ENCODE results near the gene RASAL3. TPM values are rescaled to one million over a fixed set of nuclear protein-coding genes. Genes with fewer than 3 reads are reported as not detected.

Gene RASAL3
- total RNA-seq, 1 experiment from 2014 or later: not detected

DNA sequence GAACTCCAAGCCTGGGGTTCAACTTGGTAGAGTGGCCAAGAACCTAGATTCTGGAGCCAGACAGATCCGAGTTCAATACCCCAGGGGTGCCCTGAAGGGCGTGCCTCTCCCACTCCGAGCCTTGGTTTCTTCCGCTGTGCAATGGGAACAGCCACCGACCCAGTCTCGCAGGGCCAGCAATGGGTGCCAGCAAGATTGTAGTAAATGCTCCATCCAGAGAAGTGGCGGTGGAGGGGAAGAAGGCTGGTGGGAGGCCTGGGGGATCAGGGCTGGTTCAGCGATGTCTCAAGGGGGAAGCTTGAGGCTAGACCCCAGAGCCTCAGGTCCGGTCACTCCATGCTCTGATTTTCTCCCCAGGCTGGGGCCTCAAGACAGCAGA, 19.1 kb downstream of the RASAL3 start:
- ATAC-seq (no peak), DNase-seq (no peak)
- no peak overlapping the region for H3K4me2 ChIP-seq (ENCODE audit: low read length)
- no peaks in the 10 kb centered on the region for H3K36me3 ChIP-seq (ENCODE audit: low read depth, low read length)
- POLR2A ChIA-PET (ENCODE audit: unreplicated experiment): no interaction called here
- H4K20me1 ChIP-seq (ENCODE audit: low read length): no peaks in the 10 kb centered on the region
- H2AFZ ChIP-seq (ENCODE audit: low read length): no peak overlapping the region
- H3F3A ChIP-seq (ENCODE audit: low read length, unreplicated experiment): no peaks in the 10 kb centered on the region
- H3K9me3 ChIP-seq (ENCODE audit: low read length): no peaks in the 10 kb centered on the region
- TF ChIP-seq CTCF (conservative IDR thresholded peaks at IDR 0.05; ENCODE audit: low read depth, low read length) (no peak), EZH2phosphoT487 (IDR thresholded peaks at IDR 0.05; ENCODE audit: borderline replicate concordance, low read length) (no peak), EZH2 (IDR thresholded peaks at IDR 0.05; ENCODE audit: low read length, unreplicated experiment) (no peak)
- no peaks in the 10 kb centered on the region for H3K27me3 ChIP-seq (ENCODE audit: low read length)
- 0 out of 2 replicates have a peak, but pooled peaks cover 2% of the 10 kb centered on the region for H3K9me2 ChIP-seq (replicated peaks; ENCODE audit: low read length)
- H3K9ac ChIP-seq (ENCODE audit: low read length): no peak overlapping the region
- CTCF ChIA-PET: no interaction called here
- no peak overlapping the region for H3K4me3 ChIP-seq (ENCODE audit: low read length)
- no peak overlapping the region for H3K27ac ChIP-seq (ENCODE audit: low read length)
- BruUV-seq (replicated peaks): no TSS peak
- H3K4me1 ChIP-seq (ENCODE audit: insufficient read depth, low read length): 0 out of 2 replicates have a peak, but pooled peaks cover 5% of the 10 kb centered on the region
- intact Hi-C loops (cut with micrococcal nuclease): no loop called here
- no peaks in the 10 kb centered on the region for H3K79me2 ChIP-seq (ENCODE audit: low read length)

DNA sequence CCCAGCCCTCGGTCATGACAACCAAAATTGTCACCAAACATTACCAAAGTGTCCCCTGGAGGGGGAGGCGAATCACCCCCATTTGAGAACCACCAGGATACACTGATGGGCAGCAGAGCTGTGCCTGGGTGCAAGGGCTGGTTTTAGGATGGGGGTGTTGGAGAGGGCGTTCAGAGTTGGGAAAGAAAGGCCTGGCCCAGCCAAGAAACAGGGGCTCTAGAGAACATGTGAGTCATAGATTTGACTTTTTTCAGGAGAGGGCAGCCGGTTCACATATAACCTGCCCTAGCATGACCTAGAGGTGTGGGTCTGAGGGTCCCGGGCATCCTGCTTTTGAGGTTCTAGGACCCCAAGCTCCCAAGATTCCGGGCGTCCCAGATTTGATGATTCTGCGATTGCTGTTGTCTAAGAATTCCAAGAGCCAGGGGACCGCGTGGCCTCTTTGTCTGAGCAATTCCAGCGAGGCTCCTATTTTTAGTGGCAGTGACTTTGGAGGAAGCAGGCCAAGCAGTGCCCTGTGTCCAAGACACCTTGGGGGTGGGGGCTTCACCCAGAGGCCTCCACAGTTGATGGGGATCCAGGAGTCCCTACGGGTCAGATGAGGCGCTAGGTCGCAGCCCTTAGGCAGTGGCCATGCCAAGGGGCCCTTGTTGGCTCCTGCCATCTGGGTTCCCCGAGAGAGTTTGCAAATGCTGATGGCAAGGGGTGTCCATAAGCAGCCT, 19.7 kb downstream of the RASAL3 start:
- H3K4me3 ChIP-seq (ENCODE audit: low read length): no peak overlapping the region
- TF ChIP-seq EZH2 (IDR thresholded peaks at IDR 0.05; ENCODE audit: low read length, unreplicated experiment): no peak
- no peak for TF ChIP-seq EZH2phosphoT487 (IDR thresholded peaks at IDR 0.05; ENCODE audit: borderline replicate concordance, low read length)
- no peak for TF ChIP-seq CTCF (conservative IDR thresholded peaks at IDR 0.05; ENCODE audit: low read depth, low read length)
- H3K27me3 ChIP-seq (ENCODE audit: low read length): no peaks in the 10 kb centered on the region
- POLR2A ChIA-PET (ENCODE audit: unreplicated experiment): no interaction called here
- ATAC-seq (no peak), DNase-seq (no peak)
- no peak overlapping the region for H2AFZ ChIP-seq (ENCODE audit: low read length)
- H3K79me2 ChIP-seq (ENCODE audit: low read length): no peaks in the 10 kb centered on the region
- CTCF ChIA-PET: no interaction called here
- no peak overlapping the region for H3K9ac ChIP-seq (ENCODE audit: low read length)
- H3K4me2 ChIP-seq (ENCODE audit: low read length): no peak overlapping the region
- H3K27ac ChIP-seq (ENCODE audit: low read length): no peak overlapping the region
- H3F3A ChIP-seq (ENCODE audit: low read length, unreplicated experiment): no peaks in the 10 kb centered on the region
- no peaks in the 10 kb centered on the region for H4K20me1 ChIP-seq (ENCODE audit: low read length)
- intact Hi-C loops (cut with micrococcal nuclease): no loop called here
- no peaks in the 10 kb centered on the region for H3K9me2 ChIP-seq (replicated peaks; ENCODE audit: low read length)
- H3K9me3 ChIP-seq (ENCODE audit: low read length): no peaks in the 10 kb centered on the region
- H3K4me1 ChIP-seq (ENCODE audit: insufficient read depth, low read length): 0 out of 2 replicates have a peak, but pooled peaks cover 5% of the 10 kb centered on the region
- H3K36me3 ChIP-seq (ENCODE audit: low read depth, low read length): no peaks in the 10 kb centered on the region
- BruUV-seq (replicated peaks): no TSS peak

DNA sequence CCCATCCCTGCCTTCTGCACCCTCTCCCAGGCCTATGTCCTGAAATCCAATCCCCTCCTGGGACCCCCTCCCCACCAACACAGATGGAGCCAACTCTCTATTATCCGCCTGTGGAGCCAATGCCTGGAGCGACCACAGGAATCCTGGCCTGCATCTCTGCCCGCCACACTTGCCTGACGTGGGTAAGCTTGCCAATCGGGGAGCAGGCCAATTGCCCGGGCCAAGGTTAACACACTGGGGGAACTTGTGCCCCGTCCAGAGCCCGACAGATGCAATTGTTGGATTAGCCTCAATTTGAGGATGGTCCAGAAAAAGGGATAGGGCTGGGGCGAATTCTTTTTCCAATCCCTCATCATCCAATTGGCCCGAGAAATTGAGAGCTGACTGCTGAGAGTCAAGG, 20.5 kb downstream of the RASAL3 start:
- ChIA-PET CTCF (no interaction called here), POLR2A (ENCODE audit: unreplicated experiment) (no interaction called here)
- Histone ChIP-seq H3K4me2 (ENCODE audit: low read length) (no peak overlapping the region), H3K9me3 (ENCODE audit: low read length) (no peaks in the 10 kb centered on the region), H3K27ac (ENCODE audit: low read length) (no peak overlapping the region), H2AFZ (ENCODE audit: low read length) (no peak overlapping the region), H3K36me3 (ENCODE audit: low read depth, low read length) (no peaks in the 10 kb centered on the region), H4K20me1 (ENCODE audit: low read length) (no peaks in the 10 kb centered on the region), H3K4me1 (ENCODE audit: insufficient read depth, low read length) (0 out of 2 replicates have a peak, but pooled peaks cover under 1% of the 10 kb centered on the region), H3K79me2 (ENCODE audit: low read length) (no peaks in the 10 kb centered on the region), H3F3A (ENCODE audit: low read length, unreplicated experiment) (no peaks in the 10 kb centered on the region), H3K4me3 (ENCODE audit: low read length) (no peak overlapping the region), H3K9ac (ENCODE audit: low read length) (no peak overlapping the region), H3K27me3 (ENCODE audit: low read length) (no peaks in the 10 kb centered on the region), H3K9me2 (replicated peaks; ENCODE audit: low read length) (no peaks in the 10 kb centered on the region)
- TF ChIP-seq EZH2 (IDR thresholded peaks at IDR 0.05; ENCODE audit: low read length, unreplicated experiment) (no peak), CTCF (conservative IDR thresholded peaks at IDR 0.05; ENCODE audit: low read depth, low read length) (no peak), EZH2phosphoT487 (IDR thresholded peaks at IDR 0.05; ENCODE audit: borderline replicate concordance, low read length) (no peak)
- no TSS peak for BruUV-seq (replicated peaks)
- ATAC-seq: no peak
- no peak for DNase-seq
- intact Hi-C loops (cut with micrococcal nuclease): no loop called here

Data from PC-3 (cell line).